ENCODE measurements around the gene ARMC7. TPM values are rescaled to one million over a fixed set of nuclear protein-coding genes. Genes with fewer than 3 reads are reported as not detected.
A peak's percentile ranks its signal among the peaks of the same experiment; 100 is the strongest.

The ARMC7 gene
- total RNA-seq, 2 donors from 2014 or later = 20.5 to 20.7 TPM

DNA sequence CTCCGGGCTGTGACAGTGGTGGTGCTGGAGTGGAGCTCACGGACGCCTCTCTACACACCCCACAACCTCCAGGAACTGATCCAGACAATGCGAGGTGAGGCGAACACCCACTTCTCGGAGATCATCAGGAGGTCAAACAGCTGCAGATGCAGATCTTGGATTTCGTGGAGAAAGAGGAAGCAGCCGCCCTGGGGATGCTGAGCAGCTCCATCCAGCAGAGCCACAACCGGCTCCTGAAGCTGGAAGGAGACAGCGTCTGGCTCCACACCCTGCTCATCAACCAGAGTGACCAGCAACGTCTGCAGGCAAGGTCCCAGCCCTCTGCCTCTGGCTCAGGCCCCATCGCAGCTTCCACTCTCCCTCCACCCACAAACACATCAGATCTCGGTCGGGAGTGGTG lies 35.2 kb upstream of the ARMC7 start:
- H3K4me1 ChIP-seq = peaks cover 24% of the 10 kb centered on the region
- TF ChIP-seq, protein P1, sequence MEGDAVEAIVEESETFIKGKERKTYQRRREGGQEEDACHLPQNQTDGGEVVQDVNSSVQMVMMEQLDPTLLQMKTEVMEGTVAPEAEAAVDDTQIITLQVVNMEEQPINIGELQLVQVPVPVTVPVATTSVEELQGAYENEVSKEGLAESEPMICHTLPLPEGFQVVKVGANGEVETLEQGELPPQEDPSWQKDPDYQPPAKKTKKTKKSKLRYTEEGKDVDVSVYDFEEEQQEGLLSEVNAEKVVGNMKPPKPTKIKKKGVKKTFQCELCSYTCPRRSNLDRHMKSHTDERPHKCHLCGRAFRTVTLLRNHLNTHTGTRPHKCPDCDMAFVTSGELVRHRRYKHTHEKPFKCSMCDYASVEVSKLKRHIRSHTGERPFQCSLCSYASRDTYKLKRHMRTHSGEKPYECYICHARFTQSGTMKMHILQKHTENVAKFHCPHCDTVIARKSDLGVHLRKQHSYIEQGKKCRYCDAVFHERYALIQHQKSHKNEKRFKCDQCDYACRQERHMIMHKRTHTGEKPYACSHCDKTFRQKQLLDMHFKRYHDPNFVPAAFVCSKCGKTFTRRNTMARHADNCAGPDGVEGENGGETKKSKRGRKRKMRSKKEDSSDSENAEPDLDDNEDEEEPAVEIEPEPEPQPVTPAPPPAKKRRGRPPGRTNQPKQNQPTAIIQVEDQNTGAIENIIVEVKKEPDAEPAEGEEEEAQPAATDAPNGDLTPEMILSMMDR (IDR thresholded peaks at IDR 0.05) = no peak
- H3K4me3 ChIP-seq = no peak overlapping the region
- no peak for DNase-seq
- H3K36me3 ChIP-seq = no peaks in the 10 kb centered on the region
- no peaks in the 10 kb centered on the region for H3K9me3 ChIP-seq
- no peak overlapping the region for H3K27ac ChIP-seq
- no peaks in the 10 kb centered on the region for H3K27me3 ChIP-seq
- H3K9ac ChIP-seq (ENCODE audit: low read depth in 2 of 2, low read length in 2 of 2) = peak overlapping the region in 1 of 2 donors; percentile 74
- intact Hi-C loops (cut with DNase I) = loop anchor here (5.0 kb wide), 1 partner anchor 33 kb away; the partner anchor contains the start of gene ARMC7

DNA sequence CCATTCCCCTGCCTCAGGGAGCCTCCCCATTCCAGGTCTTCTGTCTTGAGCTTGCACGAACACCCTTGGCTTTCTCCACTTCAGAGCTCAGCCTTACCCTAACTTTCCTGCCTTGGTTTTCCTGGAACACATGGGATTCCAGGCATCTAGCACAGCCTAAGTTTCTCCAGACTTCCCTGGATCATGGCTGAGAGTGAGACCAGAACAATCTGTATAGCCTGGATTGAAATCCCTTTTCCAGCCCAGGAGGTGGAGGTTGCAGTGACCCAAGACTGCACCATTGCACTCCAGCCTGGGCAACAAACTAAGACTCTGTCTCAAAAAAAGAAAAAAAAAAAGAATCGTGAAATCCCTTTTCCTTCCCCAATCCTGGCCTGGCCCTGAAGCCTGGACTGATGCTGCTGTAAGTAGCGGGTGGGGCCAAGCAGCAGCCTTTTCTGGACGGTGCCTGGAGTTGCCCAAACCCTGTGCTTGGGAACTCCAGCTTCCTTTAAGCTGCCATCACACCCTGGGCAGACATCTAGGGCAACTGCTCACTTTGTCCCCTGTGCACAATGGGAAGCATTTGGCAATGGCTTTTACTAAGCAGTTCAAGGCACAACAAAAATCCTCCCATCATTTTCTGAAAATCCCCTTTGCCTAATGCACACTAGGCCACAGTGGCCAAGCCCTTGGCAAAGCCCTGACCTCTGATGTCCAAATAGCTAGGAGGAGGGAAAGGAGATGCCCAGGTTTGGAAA lies 34.0 kb upstream of the ARMC7 start:
- H3K9ac ChIP-seq (ENCODE audit: low read depth in 2 of 2, low read length in 2 of 2) = no peak overlapping the region
- no peak overlapping the region for H3K27ac ChIP-seq
- no peaks in the 10 kb centered on the region for H3K27me3 ChIP-seq
- H3K36me3 ChIP-seq = no peaks in the 10 kb centered on the region
- no peak for DNase-seq
- H3K9me3 ChIP-seq = no peaks in the 10 kb centered on the region
- no peak overlapping the region for H3K4me3 ChIP-seq
- H3K4me1 ChIP-seq = peaks cover 24% of the 10 kb centered on the region
- TF ChIP-seq, protein P1 (IDR thresholded peaks at IDR 0.05) = no peak
- intact Hi-C loops (cut with DNase I) = no loop called here

DNA sequence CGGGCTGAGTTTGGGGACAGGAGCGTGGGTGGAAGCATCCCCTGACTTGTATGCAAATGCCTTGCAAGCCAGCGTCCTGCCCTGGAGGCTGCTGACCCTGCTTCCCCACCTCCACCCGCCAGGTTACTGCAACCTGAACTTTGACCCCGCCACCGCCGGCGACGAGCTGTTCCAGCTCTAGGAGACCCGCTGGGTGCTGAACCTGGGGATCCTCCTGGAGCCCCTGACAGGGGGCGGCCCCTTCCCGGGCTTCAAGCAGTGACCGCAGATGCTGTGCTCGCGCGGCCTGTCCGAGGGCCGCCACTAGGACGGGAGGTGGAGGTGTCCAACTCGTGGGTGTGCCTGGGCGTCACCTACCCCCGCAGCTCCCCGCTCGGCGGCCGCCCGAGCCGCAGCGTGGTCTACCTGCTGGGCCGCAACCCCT lies 32.7 kb upstream of the ARMC7 start:
- Histone ChIP-seq H3K27ac (peak overlapping the region; percentile 82), H3K9me3 (no peaks in the 10 kb centered on the region), H3K27me3 (no peaks in the 10 kb centered on the region), H3K9ac (ENCODE audit: low read depth in 2 of 2, low read length in 2 of 2) (peak overlapping the region; percentile 45 to 71), H3K4me3 (peak overlapping the region; percentile 33), H3K36me3 (no peaks in the 10 kb centered on the region), H3K4me1 (peaks cover 24% of the 10 kb centered on the region)
- intact Hi-C loops (cut with DNase I) = no loop called here
- TF ChIP-seq, protein P1 (IDR thresholded peaks at IDR 0.05) = no peak
- DNase-seq = peak; percentile 83

DNA sequence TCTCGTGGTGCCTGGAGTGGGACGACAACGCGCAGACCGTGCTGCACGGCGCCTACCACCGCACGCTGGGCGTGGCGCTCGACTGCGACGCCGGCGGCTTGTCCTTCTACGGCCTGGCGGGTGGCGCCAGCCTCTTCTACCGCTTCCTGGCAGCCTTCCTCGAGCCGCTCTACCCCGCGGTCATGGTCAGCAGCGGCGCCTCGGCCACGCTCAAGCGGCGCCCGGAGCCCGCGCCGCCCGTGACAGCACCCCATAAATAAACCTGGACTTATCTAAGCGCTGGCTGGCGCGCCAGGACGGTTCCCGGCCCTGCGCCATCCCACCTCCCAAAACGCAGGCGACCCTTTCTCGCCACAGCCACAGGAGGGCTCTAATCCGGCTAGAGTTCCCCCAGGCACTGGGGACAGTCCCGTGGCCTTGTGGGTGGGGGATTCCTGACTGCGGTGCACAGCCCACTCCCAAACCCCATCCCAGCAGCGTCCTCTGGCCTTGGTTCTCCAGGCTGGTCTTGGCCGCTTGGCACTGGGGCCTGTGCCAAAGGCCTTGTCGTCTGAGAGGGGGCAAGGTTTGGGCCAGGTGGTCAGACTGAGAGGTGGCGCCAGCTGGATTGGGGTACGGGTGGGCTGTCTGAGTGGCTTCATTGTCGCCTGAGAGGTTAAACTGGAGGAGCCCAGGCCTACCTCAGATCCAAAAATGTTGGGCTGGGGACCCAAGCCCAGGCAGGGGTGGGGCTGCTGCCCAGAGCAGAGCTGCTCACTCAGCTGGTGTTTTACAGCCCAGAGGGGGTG lies 32.1 kb upstream of the ARMC7 start:
- peak; percentile 73 for DNase-seq
- TF ChIP-seq, protein P1 (IDR thresholded peaks at IDR 0.05) = no peak
- peak overlapping the region; percentile 82 for H3K27ac ChIP-seq
- no peaks in the 10 kb centered on the region for H3K36me3 ChIP-seq
- H3K4me3 ChIP-seq = peak overlapping the region; percentile 33
- intact Hi-C loops (cut with DNase I) = no loop called here
- peak overlapping the region; percentile 45 to 71 for H3K9ac ChIP-seq (ENCODE audit: low read depth in 2 of 2, low read length in 2 of 2)
- H3K9me3 ChIP-seq = no peaks in the 10 kb centered on the region
- H3K27me3 ChIP-seq = no peaks in the 10 kb centered on the region
- H3K4me1 ChIP-seq = peaks cover 24% of the 10 kb centered on the region

DNA sequence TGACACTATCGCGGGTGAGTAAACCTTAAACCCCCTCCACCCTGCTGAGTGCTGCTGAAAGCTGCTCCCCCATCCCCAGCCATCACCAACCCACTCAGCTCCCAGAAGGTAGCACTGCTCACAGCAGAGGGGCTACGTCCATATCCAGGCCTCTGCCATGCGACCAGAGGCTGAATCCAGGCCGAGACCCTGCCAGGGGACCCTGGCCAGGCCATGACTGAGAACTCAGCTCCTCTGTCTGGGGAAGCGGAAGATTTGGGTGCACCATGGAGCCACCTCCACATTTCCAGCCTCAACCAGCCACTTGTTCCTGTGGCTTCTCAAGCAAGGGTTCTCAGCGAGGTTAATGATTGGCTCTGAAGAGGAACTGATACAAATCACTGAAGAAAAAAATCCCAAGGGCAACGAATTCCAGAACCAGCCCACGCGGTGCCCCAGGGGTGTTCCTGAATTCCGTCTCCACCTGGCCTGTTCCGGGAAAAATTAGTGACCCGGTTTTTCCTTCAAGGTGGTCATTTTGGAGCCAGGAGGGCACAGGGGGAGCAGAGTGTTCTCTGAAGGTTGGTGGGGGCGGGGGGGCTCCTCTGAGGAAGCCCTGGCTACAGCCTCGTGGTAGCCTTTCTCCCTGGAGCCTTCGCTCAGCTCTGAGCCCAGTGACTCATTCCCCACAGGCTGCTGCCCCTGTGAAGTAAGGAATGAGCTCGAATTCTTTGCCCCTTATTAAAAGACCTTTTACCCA lies 31.3 kb upstream of the ARMC7 start:
- no peaks in the 10 kb centered on the region for H3K9me3 ChIP-seq
- H3K27me3 ChIP-seq = no peaks in the 10 kb centered on the region
- no peak overlapping the region for H3K4me3 ChIP-seq
- peaks cover 24% of the 10 kb centered on the region for H3K4me1 ChIP-seq
- intact Hi-C loops (cut with DNase I) = no loop called here
- peak overlapping the region; percentile 60 to 71 for H3K9ac ChIP-seq (ENCODE audit: low read depth in 2 of 2, low read length in 2 of 2)
- H3K36me3 ChIP-seq = no peaks in the 10 kb centered on the region
- peak overlapping the region; percentile 82 for H3K27ac ChIP-seq
- DNase-seq = peak; percentile 58
- TF ChIP-seq, protein P1 (IDR thresholded peaks at IDR 0.05) = no peak

Measured in colonic mucosa (tissue), 4 donors.